Gastrocnemius medialis (tissue), 4 donors: ENCODE measurements around the gene NDUFS4.

Source experiments
- CTCF ChIP-seq, 5 experiments: fragments of 450-650 bp in 3 of 5; fragments of 200-600 bp in 2 of 5; sonication (generic) in 2 of 5; IDR thresholded peaks in 4 of 5; conservative IDR thresholded peaks in 1 of 5; 1 replicate in 4 of 5; 2 replicates in 1 of 5; pipeline ENCODE4 v1.5.1; 2016 to 2019; ENCODE audit warnings: antibody characterized with exemption in 5 of 5, mild to moderate bottlenecking in 3 of 5, moderate library complexity in 3 of 5
- POLR2A ChIP-seq, 2 donors: fragments of 450-650 bp; IDR thresholded peaks; one replicate each; pipeline ENCODE4 v1.6.1; 2017; ENCODE audit warnings: antibody characterized with exemption in 2 of 2, mild to moderate bottlenecking in 2 of 2, moderate library complexity in 2 of 2

GRCh38 chr5:53601570-53601969 lies 41.1 kb downstream of the NDUFS4 start:
- no peak for TF ChIP-seq POLR2A (IDR thresholded peaks at IDR 0.05)
- no peak for TF ChIP-seq CTCF (IDR thresholded peaks at IDR 0.05 in 4 of 5, conservative IDR thresholded peaks at IDR 0.05 in 1 of 5)
